GM23338 (cell line): ENCODE results near the gene IL1A.

ENCODE experiments used
- EZH2 ChIP-seq: fragments of 200-600 bp; sonication (generic); IDR thresholded peaks from one replicate; pipeline ENCODE4 v1.8.0; 2017; ENCODE audit warnings: antibody characterized with exemption, mild to moderate bottlenecking, low read depth; ENCODE audit not compliant: unreplicated experiment
- EZH2phosphoT487 ChIP-seq: fragments of 200-600 bp; sonication (generic); IDR thresholded peaks from one replicate; pipeline ENCODE4 v1.8.1; 2018; ENCODE audit warnings: antibody characterized with exemption; ENCODE audit not compliant: unreplicated experiment
- POLR2AphosphoS5 ChIP-seq: IDR thresholded peaks from 2 replicates; pipeline ENCODE4 v1.6.1; 2016; ENCODE audit warnings: antibody characterized with exemption, low read depth
- TF ChIP-seq, protein P1 (sequence below): IDR thresholded peaks from one replicate; pipeline ENCODE4 v1.6.1; 2018; ENCODE audit warnings: antibody characterized with exemption; ENCODE audit not compliant: unreplicated experiment
- TF ChIP-seq, protein P2 (sequence below), 2 experiments: fragments of 200-600 bp in 1 of 2; sonication (generic) in 1 of 2; conservative IDR thresholded peaks; 2 replicates each; pipeline versions ENCODE4 v1.5.1 to v1.6.1; 2016 to 2017; ENCODE audit warnings: antibody characterized with exemption in 2 of 2, low read depth in 2 of 2, mild to moderate bottlenecking in 2 of 2, moderate library complexity in 1 of 2

DNA sequence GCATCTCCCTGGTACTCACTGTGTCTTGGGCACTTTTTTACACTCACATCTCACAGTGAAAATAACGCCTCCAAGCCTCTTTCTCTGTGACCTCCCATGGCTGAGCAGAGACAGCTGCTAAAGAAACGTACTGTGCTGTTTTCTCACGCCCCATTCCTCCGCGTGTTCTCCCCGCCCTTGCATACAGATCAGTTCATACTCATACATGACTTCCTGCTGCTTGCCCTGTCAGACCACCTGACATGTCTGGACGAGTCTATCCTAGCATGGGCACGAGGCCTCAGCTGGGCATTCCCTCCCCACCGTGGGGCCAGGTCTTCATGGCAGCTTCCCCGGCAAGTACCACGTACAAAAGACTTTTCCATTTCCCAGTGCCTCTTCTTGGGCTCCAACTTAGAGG, 21.2 kb upstream of the IL1A start:
- no peak for TF ChIP-seq POLR2AphosphoS5
- TF ChIP-seq, protein P1, sequence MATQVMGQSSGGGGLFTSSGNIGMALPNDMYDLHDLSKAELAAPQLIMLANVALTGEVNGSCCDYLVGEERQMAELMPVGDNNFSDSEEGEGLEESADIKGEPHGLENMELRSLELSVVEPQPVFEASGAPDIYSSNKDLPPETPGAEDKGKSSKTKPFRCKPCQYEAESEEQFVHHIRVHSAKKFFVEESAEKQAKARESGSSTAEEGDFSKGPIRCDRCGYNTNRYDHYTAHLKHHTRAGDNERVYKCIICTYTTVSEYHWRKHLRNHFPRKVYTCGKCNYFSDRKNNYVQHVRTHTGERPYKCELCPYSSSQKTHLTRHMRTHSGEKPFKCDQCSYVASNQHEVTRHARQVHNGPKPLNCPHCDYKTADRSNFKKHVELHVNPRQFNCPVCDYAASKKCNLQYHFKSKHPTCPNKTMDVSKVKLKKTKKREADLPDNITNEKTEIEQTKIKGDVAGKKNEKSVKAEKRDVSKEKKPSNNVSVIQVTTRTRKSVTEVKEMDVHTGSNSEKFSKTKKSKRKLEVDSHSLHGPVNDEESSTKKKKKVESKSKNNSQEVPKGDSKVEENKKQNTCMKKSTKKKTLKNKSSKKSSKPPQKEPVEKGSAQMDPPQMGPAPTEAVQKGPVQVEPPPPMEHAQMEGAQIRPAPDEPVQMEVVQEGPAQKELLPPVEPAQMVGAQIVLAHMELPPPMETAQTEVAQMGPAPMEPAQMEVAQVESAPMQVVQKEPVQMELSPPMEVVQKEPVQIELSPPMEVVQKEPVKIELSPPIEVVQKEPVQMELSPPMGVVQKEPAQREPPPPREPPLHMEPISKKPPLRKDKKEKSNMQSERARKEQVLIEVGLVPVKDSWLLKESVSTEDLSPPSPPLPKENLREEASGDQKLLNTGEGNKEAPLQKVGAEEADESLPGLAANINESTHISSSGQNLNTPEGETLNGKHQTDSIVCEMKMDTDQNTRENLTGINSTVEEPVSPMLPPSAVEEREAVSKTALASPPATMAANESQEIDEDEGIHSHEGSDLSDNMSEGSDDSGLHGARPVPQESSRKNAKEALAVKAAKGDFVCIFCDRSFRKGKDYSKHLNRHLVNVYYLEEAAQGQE = no peak
- TF ChIP-seq, protein P2, sequence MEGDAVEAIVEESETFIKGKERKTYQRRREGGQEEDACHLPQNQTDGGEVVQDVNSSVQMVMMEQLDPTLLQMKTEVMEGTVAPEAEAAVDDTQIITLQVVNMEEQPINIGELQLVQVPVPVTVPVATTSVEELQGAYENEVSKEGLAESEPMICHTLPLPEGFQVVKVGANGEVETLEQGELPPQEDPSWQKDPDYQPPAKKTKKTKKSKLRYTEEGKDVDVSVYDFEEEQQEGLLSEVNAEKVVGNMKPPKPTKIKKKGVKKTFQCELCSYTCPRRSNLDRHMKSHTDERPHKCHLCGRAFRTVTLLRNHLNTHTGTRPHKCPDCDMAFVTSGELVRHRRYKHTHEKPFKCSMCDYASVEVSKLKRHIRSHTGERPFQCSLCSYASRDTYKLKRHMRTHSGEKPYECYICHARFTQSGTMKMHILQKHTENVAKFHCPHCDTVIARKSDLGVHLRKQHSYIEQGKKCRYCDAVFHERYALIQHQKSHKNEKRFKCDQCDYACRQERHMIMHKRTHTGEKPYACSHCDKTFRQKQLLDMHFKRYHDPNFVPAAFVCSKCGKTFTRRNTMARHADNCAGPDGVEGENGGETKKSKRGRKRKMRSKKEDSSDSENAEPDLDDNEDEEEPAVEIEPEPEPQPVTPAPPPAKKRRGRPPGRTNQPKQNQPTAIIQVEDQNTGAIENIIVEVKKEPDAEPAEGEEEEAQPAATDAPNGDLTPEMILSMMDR (conservative IDR thresholded peaks at IDR 0.05; ENCODE audit: low read depth in 2 of 2) = no peak
- no peak for TF ChIP-seq EZH2
- no peak for TF ChIP-seq EZH2phosphoT487
